Activated T-cell treated with anti-CD3 and anti-CD28 coated beads, Interleukin-2, amount 50 U/mL, for 24 hours (primary cell): ENCODE data around the gene DNAH8.
"Not testable (repeated sequence)": the region's sequence is repeated elsewhere in the genome, so short reads cannot be mapped to it uniquely, and the experiment has no call there.

Source experiments
- DNase-seq: peaks from one replicate; pipeline ENCODE4 v3.0.0-alpha.2; 2020
- H3K27ac Mint-ChIP-seq: 2 replicates; pipeline ENCODE4 v1.8.0; 2020; ENCODE audit warnings: mild to moderate bottlenecking, mixed read lengths
- H3K27me3 Mint-ChIP-seq: 2 replicates; pipeline ENCODE4 v1.8.0; 2020; ENCODE audit warnings: mixed read lengths
- H3K36me3 Mint-ChIP-seq: 2 replicates; pipeline ENCODE4 v1.8.0; 2020; ENCODE audit warnings: low read depth, mixed read lengths
- H3K4me1 Mint-ChIP-seq: 2 replicates; pipeline ENCODE4 v1.8.0; 2020; ENCODE audit warnings: low read depth, mixed read lengths
- H3K4me3 Mint-ChIP-seq: 2 replicates; pipeline ENCODE4 v1.8.0; 2020; ENCODE audit warnings: mild to moderate bottlenecking, moderate library complexity, mixed read lengths
- H3K9me3 Mint-ChIP-seq: 2 replicates; pipeline ENCODE4 v1.8.0; 2020; ENCODE audit warnings: mixed read lengths

The DNAH8 gene

GRCh38 chr6:38846361-38846760 lies 131.2 kb downstream of the DNAH8 start:
- Mint-ChIP-seq H3K27ac (no peak overlapping the region), H3K9me3 (no peaks in the 10 kb centered on the region), H3K36me3 (no peaks in the 10 kb centered on the region), H3K27me3 (peaks cover 21% of the 10 kb centered on the region), H3K4me3 (no peak overlapping the region), H3K4me1 (no peaks in the 10 kb centered on the region)
- DNase-seq = no peak

- H3K9me3 Mint-ChIP-seq = no peaks in the 10 kb centered on the region
- no peaks in the 10 kb centered on the region for H3K36me3 Mint-ChIP-seq
- no peak for DNase-seq
- no peak overlapping the region for H3K27ac Mint-ChIP-seq
- peaks cover 17% of the 10 kb centered on the region for H3K27me3 Mint-ChIP-seq
- no peak overlapping the region for H3K4me3 Mint-ChIP-seq
- H3K4me1 Mint-ChIP-seq = no peaks in the 10 kb centered on the region
Observed at GRCh38 chr6:38846844-38847243, 131.7 kb downstream of the DNAH8 start.

- Mint-ChIP-seq H3K36me3 (no peaks in the 10 kb centered on the region), H3K4me3 (no peak overlapping the region), H3K27me3 (peaks cover 19% of the 10 kb centered on the region), H3K27ac (no peak overlapping the region), H3K9me3 (no peaks in the 10 kb centered on the region), H3K4me1 (no peaks in the 10 kb centered on the region)
- DNase-seq = no peak
Observed at GRCh38 chr6:38847497-38847896, 132.4 kb downstream of the DNAH8 start.

- DNase-seq = no peak
Observed at GRCh38 chr6:38848760-38849159, 133.6 kb downstream of the DNAH8 start.

GRCh38 chr6:38852215-38852614 lies 137.1 kb downstream of the DNAH8 start:
- H3K9me3 Mint-ChIP-seq = no peaks in the 10 kb centered on the region
- peaks cover 27% of the 10 kb centered on the region for H3K27me3 Mint-ChIP-seq
- no peak overlapping the region for H3K27ac Mint-ChIP-seq
- no peaks in the 10 kb centered on the region for H3K4me1 Mint-ChIP-seq
- H3K4me3 Mint-ChIP-seq = no peak overlapping the region
- no peak for DNase-seq
- no peaks in the 10 kb centered on the region for H3K36me3 Mint-ChIP-seq

More at GRCh38 chr6:38848760-38849159, 133.6 kb downstream of the DNAH8 start:
- Mint-ChIP-seq H3K4me1 (no peaks in the 10 kb centered on the region), H3K4me3 (no peak overlapping the region), H3K9me3 (no peaks in the 10 kb centered on the region), H3K36me3 (no peaks in the 10 kb centered on the region), H3K27me3 (peaks cover 21% of the 10 kb centered on the region), H3K27ac (no peak overlapping the region)

- Mint-ChIP-seq H3K27me3 (peaks cover 28% of the 10 kb centered on the region), H3K36me3 (no peaks in the 10 kb centered on the region), H3K27ac (no peak overlapping the region), H3K9me3 (no peaks in the 10 kb centered on the region), H3K4me1 (no peaks in the 10 kb centered on the region), H3K4me3 (no peak overlapping the region)
- DNase-seq = no peak
Observed at GRCh38 chr6:38853236-38853635, 138.1 kb downstream of the DNAH8 start.

GRCh38 chr6:38856492-38856891 lies 141.4 kb downstream of the DNAH8 start:
- H3K4me3 Mint-ChIP-seq = no peak overlapping the region
- no peaks in the 10 kb centered on the region for H3K36me3 Mint-ChIP-seq
- no peak overlapping the region for H3K27ac Mint-ChIP-seq
- H3K27me3 Mint-ChIP-seq = peaks cover 17% of the 10 kb centered on the region
- H3K9me3 Mint-ChIP-seq = no peaks in the 10 kb centered on the region
- no peaks in the 10 kb centered on the region for H3K4me1 Mint-ChIP-seq
- DNase-seq = no peak

GRCh38 chr6:38857815-38858214 lies 142.7 kb downstream of the DNAH8 start:
- H3K27me3 Mint-ChIP-seq = peaks cover 19% of the 10 kb centered on the region
- H3K4me1 Mint-ChIP-seq = no peaks in the 10 kb centered on the region
- H3K36me3 Mint-ChIP-seq = no peaks in the 10 kb centered on the region
- no peak overlapping the region for H3K27ac Mint-ChIP-seq
- no peaks in the 10 kb centered on the region for H3K9me3 Mint-ChIP-seq
- no peak for DNase-seq
- no peak overlapping the region for H3K4me3 Mint-ChIP-seq

- Mint-ChIP-seq H3K4me3 (no peak overlapping the region), H3K9me3 (no peaks in the 10 kb centered on the region), H3K36me3 (no peaks in the 10 kb centered on the region), H3K27me3 (peaks cover 22% of the 10 kb centered on the region), H3K27ac (no peak overlapping the region), H3K4me1 (no peaks in the 10 kb centered on the region)
- DNase-seq = no peak
Observed at GRCh38 chr6:38860041-38860440, 144.9 kb downstream of the DNAH8 start.

- no peak for DNase-seq
- H3K4me3 Mint-ChIP-seq = no peak overlapping the region
- no peak overlapping the region for H3K27ac Mint-ChIP-seq
- no peaks in the 10 kb centered on the region for H3K4me1 Mint-ChIP-seq
- H3K27me3 Mint-ChIP-seq = peaks cover 19% of the 10 kb centered on the region
- H3K36me3 Mint-ChIP-seq = no peaks in the 10 kb centered on the region
- no peaks in the 10 kb centered on the region for H3K9me3 Mint-ChIP-seq
Observed at GRCh38 chr6:38861926-38862401, 146.9 kb downstream of the DNAH8 start.

GRCh38 chr6:38865521-38866174 lies 150.5 kb downstream of the DNAH8 start:
- no peak for DNase-seq
- Mint-ChIP-seq H3K36me3 (no peaks in the 10 kb centered on the region), H3K4me3 (no peak overlapping the region), H3K27ac (no peak overlapping the region), H3K9me3 (no peaks in the 10 kb centered on the region), H3K27me3 (peaks cover 27% of the 10 kb centered on the region), H3K4me1 (no peaks in the 10 kb centered on the region)

GRCh38 chr6:38867726-38868125 lies 152.6 kb downstream of the DNAH8 start:
- Mint-ChIP-seq H3K36me3 (no peaks in the 10 kb centered on the region), H3K27me3 (peaks cover 25% of the 10 kb centered on the region), H3K4me3 (no peak overlapping the region), H3K4me1 (no peaks in the 10 kb centered on the region), H3K27ac (no peak overlapping the region), H3K9me3 (no peaks in the 10 kb centered on the region)
- no peak for DNase-seq

- Mint-ChIP-seq H3K4me3 (no peak overlapping the region), H3K9me3 (no peaks in the 10 kb centered on the region), H3K36me3 (no peaks in the 10 kb centered on the region), H3K4me1 (peaks cover 12% of the 10 kb centered on the region), H3K27me3 (peaks cover 15% of the 10 kb centered on the region), H3K27ac (no peak overlapping the region)
- DNase-seq = peak; percentile 64
Observed at GRCh38 chr6:38871741-38872568, 156.8 kb downstream of the DNAH8 start.

GRCh38 chr6:38873001-38873400 lies 157.9 kb downstream of the DNAH8 start:
- Mint-ChIP-seq H3K4me3 (no peak overlapping the region), H3K9me3 (no peaks in the 10 kb centered on the region), H3K27ac (no peak overlapping the region), H3K27me3 (peaks cover 12% of the 10 kb centered on the region), H3K4me1 (peaks cover 12% of the 10 kb centered on the region), H3K36me3 (no peaks in the 10 kb centered on the region)
- no peak for DNase-seq

GRCh38 chr6:38873816-38874215 lies 158.7 kb downstream of the DNAH8 start:
- DNase-seq, H3K27ac Mint-ChIP-seq, H3K4me3 Mint-ChIP-seq, H3K9me3 Mint-ChIP-seq, H3K36me3 Mint-ChIP-seq: not testable (repeated sequence)
- peaks cover 12% of the 10 kb centered on the region for H3K4me1 Mint-ChIP-seq
- H3K27me3 Mint-ChIP-seq = peaks cover 10% of the 10 kb centered on the region
